GM13977 (cell line): Measurements from ENCODE around the gene HES7.

Experiments used
- DNase-seq: peaks from one replicate; pipeline ENCODE4 v3.0.0; 2012; ENCODE audit warnings: low spot score
- in situ Hi-C: fragments of 300-500 bp; cut with MboI; formaldehyde crosslinking; loops from one replicate; pipeline ENCODE4 v1.12.0; 2022; ENCODE audit warnings: low sequenced_read_pairs, low pct_unique_long_range_greater_than_20kb, mixed read lengths, inconsistent platforms; ENCODE audit not compliant: unreplicated experiment
- TF ChIP-seq, protein P1 (sequence below): IDR thresholded peaks from 2 replicates; pipeline ENCODE4 v1.5.1; 2012; ENCODE audit warnings: mild to moderate bottlenecking, control low read depth; ENCODE audit not compliant: insufficient read depth; ENCODE audit errors: extremely low read depth, missing control alignments

Gene HES7

DNA sequence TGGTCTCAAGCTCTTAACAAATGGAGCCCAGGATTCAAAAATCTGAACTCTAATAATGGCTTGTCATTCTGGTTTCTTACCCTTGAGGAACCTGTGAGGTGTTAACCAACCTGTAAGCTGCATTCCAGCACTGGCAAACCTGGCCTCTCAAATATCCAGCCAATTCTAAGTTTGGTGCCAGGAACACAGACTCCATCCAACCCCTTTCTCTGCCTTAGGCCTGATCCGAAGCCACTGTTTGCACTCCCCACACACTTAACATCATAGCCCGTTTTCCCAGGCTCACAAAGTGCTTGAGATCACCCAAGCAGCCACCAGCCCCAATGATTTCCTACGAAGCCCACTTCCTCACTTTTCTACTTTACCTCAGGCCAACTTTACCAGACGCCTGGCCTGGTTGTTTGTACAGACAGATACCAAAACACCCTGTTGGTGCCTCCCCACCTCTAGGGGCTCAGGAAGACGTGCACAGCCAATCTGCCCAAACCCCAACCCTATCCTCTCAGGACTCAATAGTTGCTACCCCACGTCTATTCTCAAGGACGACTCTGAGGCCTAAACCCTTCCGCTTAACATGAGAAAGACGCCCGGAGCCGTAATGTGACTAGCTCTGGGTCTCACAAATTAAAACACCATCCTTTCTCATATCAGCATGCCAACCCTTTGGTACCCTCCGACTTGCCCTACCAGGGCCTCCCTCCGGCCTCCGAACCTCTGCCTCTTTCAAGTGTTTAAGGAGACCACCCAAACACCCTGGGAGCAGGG lies 31.5 kb upstream of the HES7 start:
- DNase-seq, result no peak
- TF ChIP-seq, protein P1, sequence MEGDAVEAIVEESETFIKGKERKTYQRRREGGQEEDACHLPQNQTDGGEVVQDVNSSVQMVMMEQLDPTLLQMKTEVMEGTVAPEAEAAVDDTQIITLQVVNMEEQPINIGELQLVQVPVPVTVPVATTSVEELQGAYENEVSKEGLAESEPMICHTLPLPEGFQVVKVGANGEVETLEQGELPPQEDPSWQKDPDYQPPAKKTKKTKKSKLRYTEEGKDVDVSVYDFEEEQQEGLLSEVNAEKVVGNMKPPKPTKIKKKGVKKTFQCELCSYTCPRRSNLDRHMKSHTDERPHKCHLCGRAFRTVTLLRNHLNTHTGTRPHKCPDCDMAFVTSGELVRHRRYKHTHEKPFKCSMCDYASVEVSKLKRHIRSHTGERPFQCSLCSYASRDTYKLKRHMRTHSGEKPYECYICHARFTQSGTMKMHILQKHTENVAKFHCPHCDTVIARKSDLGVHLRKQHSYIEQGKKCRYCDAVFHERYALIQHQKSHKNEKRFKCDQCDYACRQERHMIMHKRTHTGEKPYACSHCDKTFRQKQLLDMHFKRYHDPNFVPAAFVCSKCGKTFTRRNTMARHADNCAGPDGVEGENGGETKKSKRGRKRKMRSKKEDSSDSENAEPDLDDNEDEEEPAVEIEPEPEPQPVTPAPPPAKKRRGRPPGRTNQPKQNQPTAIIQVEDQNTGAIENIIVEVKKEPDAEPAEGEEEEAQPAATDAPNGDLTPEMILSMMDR, result no peak
- in situ Hi-C loops, result no loop called here

DNA sequence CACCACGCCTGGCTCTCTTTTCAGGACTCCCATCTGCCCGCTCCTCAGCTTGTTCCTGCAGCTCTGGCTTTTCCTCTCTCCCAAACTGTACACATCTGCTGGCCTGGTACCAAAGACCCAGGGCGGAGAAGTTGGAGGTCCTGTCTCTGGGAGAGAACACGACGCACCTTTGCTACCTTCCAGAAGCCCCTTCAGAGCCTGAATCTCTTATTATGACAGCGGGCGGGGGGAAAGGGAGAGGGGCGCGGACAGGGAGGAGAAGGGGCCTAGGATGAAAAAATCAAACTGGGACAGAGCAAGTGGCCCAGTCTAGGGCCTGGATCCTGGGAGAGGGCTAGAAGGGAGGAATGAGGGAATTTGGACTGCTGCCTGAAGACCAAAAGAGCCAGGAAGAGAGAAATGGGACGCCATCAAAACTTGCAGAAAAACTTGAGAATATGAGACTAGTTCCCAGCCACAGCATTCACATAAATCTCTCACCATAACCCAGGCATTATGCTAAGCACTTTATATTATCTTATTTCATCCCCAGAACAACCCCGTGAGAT lies 30.8 kb upstream of the HES7 start:
- in situ Hi-C loops, result no loop called here
- no peak for DNase-seq
- TF ChIP-seq, protein P1, result no peak

DNA sequence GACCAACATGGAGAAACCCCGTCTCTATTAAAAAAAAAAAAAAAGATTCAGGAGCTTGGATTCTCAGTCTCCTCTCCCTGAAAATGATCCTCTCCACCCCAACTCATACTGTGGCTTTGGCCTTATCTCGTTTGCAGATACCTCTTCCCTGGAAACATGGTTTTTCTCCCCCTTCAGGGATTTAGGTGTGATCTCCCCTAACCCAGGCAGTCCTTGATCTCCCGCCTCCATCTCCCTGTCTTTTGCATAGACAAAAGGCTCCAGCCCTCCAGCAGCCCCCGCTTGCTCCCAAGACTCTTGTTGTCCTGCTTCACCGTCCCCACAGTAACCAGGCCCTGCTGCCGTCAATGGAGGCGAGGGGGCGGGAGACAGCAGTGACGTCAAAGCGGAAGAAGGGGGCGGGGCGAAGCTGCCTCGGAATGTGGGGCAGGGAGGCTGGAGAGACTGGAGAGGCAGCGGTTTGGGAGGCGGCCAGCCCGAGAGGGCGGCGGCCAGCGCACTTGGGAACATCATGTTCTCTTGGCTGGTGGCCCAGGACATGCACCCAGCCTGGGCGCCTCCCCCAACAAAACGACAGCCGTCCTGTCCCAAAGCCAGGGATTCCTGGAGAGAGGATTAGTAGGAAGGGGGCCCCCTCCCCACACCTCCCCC lies 30.2 kb upstream of the HES7 start:
- TF ChIP-seq, protein P1, result no peak
- DNase-seq, result peak; percentile 72

DNA sequence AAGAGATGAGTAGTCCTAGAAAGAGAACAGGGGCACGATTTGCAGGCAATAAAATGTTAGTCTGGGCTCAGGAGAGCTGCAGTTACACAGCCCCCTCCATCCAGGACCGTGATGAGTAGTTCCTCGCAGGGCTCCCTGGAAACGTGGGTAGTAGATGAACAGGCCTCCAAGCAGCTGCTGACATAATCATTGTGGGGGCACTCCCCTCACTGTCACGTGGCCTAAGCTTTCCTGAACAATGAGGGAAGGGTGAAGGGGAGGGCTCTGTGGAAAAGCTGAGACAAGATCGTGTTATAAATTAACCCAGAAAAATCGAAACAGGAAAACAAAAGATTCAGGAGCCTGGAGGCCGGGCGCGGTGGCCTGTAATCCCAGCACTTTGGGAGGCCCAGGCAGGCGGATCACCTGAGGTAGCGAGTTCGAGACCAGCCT lies 29.6 kb upstream of the HES7 start:
- DNase-seq, result no peak
- TF ChIP-seq, protein P1, result no peak
- in situ Hi-C loops, result no loop called here

More for the DNA sequence above, 30.2 kb upstream of the HES7 start:
- in situ Hi-C loops, result no loop called here

DNA sequence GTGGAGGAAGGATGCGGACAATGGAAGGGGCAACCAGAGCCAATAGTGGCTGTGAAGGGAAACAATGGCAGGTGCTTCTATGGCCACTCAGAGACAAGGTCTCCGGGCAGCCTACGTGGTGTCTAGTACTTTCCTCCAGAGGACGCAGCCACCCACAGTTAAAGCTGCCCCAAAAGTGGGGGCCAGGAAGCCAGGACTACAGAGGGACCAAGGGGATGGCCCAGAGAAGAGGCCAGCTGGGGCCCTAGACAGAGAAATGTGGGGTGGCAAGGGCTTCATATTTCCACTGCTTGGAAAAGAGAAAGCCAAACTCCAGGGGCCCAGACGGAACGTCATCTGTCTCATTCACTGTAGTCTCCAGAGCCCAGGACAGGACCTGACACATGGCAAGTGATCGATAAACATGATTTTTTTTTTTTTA lies 29.1 kb upstream of the HES7 start:
- DNase-seq, result no peak
- in situ Hi-C loops, result no loop called here
- TF ChIP-seq, protein P1, result no peak

DNA sequence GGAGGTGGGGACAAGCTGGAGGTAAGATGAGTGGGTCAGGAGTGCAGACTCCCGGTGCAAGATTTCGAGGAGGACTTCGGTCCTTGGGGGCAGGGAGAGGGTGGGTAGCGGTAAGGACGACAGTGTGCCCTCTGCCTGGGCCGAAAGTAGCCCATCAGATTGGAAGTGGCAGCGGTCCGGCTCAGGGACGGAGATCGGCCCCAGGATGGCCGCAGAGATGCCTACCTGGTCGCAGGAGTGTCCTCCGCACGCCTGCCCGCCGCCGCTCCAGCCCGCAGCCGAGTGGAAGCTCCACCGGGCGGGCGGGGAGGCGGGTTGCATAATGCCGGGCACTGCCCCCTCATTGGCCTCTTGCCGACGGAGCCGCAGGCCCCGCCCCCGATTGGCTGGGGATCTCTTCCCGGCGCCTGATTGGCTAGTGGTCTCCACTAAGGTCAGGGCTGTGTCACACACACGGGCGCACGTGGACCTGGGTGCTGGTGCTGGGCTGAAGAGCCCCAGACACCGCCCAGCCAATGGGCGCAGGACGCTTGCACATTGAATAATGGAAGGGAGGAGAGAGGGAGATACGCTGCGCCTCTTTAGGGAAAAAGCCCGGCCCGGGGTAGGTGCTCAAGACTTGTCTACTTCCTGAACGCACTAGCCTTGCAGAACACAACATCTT lies 28.3 kb upstream of the HES7 start, which contains the start of gene PER1:
Gene PER1 (minus strand): TSS at position 293 of the 664 bp plus-strand sequence. CDS start 1,698 bp downstream, outside the sequence.
- in situ Hi-C loops, result no loop called here
- peak; percentile 95 for DNase-seq
- TF ChIP-seq, protein P1, result no peak
